Measurements from ENCODE around the gene KRI1. TPM values are rescaled to one million over a fixed set of nuclear protein-coding genes. Genes with fewer than 3 reads are reported as not detected.

The KRI1 gene
- total RNA-seq, 1 donor from 2014 or later, result 18.4 TPM

GRCh38 chr19:10568826-10569651, 3.2 kb upstream of the KRI1 start, which contains the start of gene CDKN2D:
Gene CDKN2D, minus strand, starts transcription at chr19:10568979. Its CDS starts 326 bp downstream, at chr19:10568653.
- no peaks in the 10 kb centered on the region for H3K36me3 ChIP-seq (ENCODE audit: control insufficient read depth, insufficient read depth, low read length)
- peak within 1 kb of the TSS; percentile 66 for H3K4me3 ChIP-seq (ENCODE audit: low read depth, low read length)
- no peaks in the 10 kb centered on the region for H3K27me3 ChIP-seq (ENCODE audit: control insufficient read depth, insufficient read depth, low read length)
- TF ChIP-seq CTCF (IDR thresholded peaks at IDR 0.05; ENCODE audit: insufficient read depth, low read length, poor library complexity, severe bottlenecking), result no peak
- peak; percentile 99 for DNase-seq (ENCODE audit: low read depth)

DNA sequence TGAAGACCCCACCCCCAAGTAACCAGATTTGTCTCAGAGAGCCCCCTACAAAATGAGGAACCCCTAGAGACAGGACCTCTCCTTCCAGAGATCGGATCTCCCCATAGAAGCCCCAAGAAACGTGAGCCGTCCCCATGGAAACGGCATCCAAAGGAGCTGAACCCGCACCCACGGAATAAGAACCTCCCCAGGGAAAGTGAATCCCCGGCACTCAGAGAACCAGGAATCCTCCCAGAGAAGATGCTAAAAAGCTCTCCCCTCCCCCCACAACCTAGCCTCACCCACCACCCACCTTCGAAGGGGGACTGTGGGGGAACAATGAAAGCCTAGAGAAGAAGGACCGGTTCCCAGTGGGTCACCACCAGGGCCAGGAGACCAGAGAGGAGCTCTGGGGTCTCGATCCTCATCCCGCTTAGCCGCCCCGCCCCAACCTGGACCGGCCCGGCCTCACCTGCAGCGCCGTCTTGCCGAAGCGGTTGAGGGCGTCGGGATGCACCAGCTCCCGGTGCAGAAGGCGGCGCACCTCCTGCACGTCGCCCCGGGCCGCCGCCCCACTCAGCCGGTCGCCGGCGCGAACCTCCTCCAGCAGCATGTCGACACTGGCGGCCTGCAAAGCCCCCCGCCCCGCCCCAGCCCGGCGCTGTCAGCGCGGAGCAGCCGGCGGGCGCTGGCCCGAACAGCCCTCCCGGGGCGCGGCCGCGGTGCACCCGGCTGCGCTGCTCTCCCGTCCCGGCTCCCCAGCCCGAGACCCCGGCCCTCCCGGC, 2.4 kb upstream of the KRI1 start:
- H3K4me3 ChIP-seq (ENCODE audit: low read depth, low read length), result peak overlapping the region; percentile 66
- no peak for DNase-seq (ENCODE audit: low read depth)
- H3K27me3 ChIP-seq (ENCODE audit: control insufficient read depth, insufficient read depth, low read length), result no peaks in the 10 kb centered on the region
- no peak for TF ChIP-seq CTCF (IDR thresholded peaks at IDR 0.05; ENCODE audit: insufficient read depth, low read length, poor library complexity, severe bottlenecking)
- no peaks in the 10 kb centered on the region for H3K36me3 ChIP-seq (ENCODE audit: control insufficient read depth, insufficient read depth, low read length)

- no peak for TF ChIP-seq CTCF (IDR thresholded peaks at IDR 0.05; ENCODE audit: insufficient read depth, low read length, poor library complexity, severe bottlenecking)
- Histone ChIP-seq H3K27me3 (ENCODE audit: control insufficient read depth, insufficient read depth, low read length) (no peaks in the 10 kb centered on the region), H3K36me3 (ENCODE audit: control insufficient read depth, insufficient read depth, low read length) (no peaks in the 10 kb centered on the region), H3K4me3 (ENCODE audit: low read depth, low read length) (peak overlapping the region; percentile 66)
- DNase-seq (ENCODE audit: low read depth), result no peak
These were observed 1.8 kb upstream of the KRI1 start for GRCh38 chr19:10567656-10568055.

DNA sequence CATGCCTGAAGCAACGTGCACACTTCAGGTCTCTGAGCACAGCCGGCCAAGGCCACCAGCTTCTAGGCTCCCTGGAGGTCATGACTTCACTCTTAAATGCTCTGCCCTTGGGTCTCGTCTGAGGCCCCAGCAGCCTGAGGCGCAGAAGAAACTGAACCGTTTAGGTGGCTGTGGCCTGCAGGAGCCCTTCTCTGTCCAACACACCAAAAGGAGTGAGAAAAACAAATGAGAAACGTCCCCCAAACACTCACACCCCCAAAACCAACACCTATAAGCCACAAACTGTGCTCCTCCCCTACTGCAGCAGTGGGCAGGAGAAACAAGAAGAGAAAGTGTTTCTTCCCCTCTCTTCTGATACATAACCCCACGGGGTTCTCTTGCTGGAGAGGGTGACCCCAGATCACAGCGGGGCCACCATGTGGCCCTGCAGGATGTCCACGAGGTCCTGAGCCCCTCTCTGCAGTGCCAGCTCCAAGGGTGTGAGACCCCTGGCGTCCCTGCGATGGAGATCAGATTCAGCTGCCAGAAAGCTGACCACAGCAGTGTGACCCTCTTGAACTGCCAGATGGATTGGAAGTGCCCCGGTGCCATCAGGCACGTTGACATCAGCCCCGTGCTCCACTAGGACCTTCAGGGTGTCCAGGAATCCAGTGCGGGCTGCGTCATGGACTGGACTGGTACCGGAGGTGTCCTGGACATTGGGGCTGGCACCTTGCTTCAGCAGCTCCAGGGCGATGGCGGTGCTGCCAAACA, 1.0 kb upstream of the KRI1 start:
- H3K4me3 ChIP-seq (ENCODE audit: low read depth, low read length), result no peak overlapping the region
- DNase-seq (ENCODE audit: low read depth), result no peak
- TF ChIP-seq CTCF (IDR thresholded peaks at IDR 0.05; ENCODE audit: insufficient read depth, low read length, poor library complexity, severe bottlenecking), result no peak
- H3K36me3 ChIP-seq (ENCODE audit: control insufficient read depth, insufficient read depth, low read length), result no peaks in the 10 kb centered on the region
- H3K27me3 ChIP-seq (ENCODE audit: control insufficient read depth, insufficient read depth, low read length), result no peaks in the 10 kb centered on the region

- no peak for TF ChIP-seq CTCF (IDR thresholded peaks at IDR 0.05; ENCODE audit: insufficient read depth, low read length, poor library complexity, severe bottlenecking)
- no peaks in the 10 kb centered on the region for H3K27me3 ChIP-seq (ENCODE audit: control insufficient read depth, insufficient read depth, low read length)
These were observed 523 bp upstream of the KRI1 start for GRCh38 chr19:10566408-10566657.

More at GRCh38 chr19:10566408-10566657, 523 bp upstream of the KRI1 start:
- Histone ChIP-seq H3K36me3 (ENCODE audit: control insufficient read depth, insufficient read depth, low read length) (no peaks in the 10 kb centered on the region), H3K4me3 (ENCODE audit: low read depth, low read length) (peak overlapping the region; percentile 96)
- DNase-seq (ENCODE audit: low read depth), result no peak
